HepG2 (cell line): ENCODE measurements around the gene OCLN.
"Not testable (repeated sequence)": the region's sequence is repeated elsewhere in the genome, so short reads cannot be mapped to it uniquely, and the experiment has no call there.

Source experiments
- DPF2 ChIP-seq: sonication (generic); formaldehyde crosslinking; IDR thresholded peaks from 2 replicates; pipeline ENCODE4 v1.4.0; 2020; ENCODE audit warnings: mild to moderate bottlenecking, low read depth, missing genetic modification reagents, borderline replicate concordance
- EZH2 ChIP-seq: conservative IDR thresholded peaks from 2 replicates; pipeline ENCODE4 v1.6.1; 2012; ENCODE audit warnings: mild to moderate bottlenecking, low read depth, low read length, moderate library complexity
- IRF2 ChIP-seq: IDR thresholded peaks from 2 replicates; pipeline ENCODE4 v1.6.1; 2018; ENCODE audit warnings: missing genetic modification reagents, missing compliant biosample characterization
- MAZ ChIP-seq, 2 experiments: sonication (generic) in 1 of 2; formaldehyde crosslinking in 1 of 2; IDR thresholded peaks; 2 replicates each; pipeline versions ENCODE4 v1.5.0 to v1.6.1; 2012 to 2020; ENCODE audit warnings: low read depth in 2 of 2, mild to moderate bottlenecking in 2 of 2, borderline replicate concordance in 1 of 2, improper control_type of control experiment in 1 of 2, low read length in 1 of 2, missing genetic modification reagents in 1 of 2, moderate library complexity in 1 of 2
- ZNF282 ChIP-seq: fragments of 450-650 bp; IDR thresholded peaks from 2 replicates; pipeline ENCODE4 v1.6.1; 2018; ENCODE audit not compliant: partially characterized antibody

GRCh38 chr5:69560587-69561431 lies 68.2 kb downstream of the OCLN start:
- TF ChIP-seq DPF2 (CRISPR knock-in tag); IRF2 (CRISPR knock-in tag); MAZ (IDR thresholded peaks at IDR 0.05; ENCODE audit: borderline replicate concordance, low read depth, low read length); MAZ (CRISPR knock-in tag; IDR thresholded peaks at IDR 0.05; ENCODE audit: low read depth); EZH2; ZNF282: not testable (repeated sequence)
